SK-N-SH (cell line): ENCODE data around the gene OPCML. TPM values are rescaled to one million over a fixed set of nuclear protein-coding genes. Genes with fewer than 3 reads are reported as not detected.

Source experiments
- CTCF ChIA-PET: fragments of 300-600, 350-600 bp; formaldehyde crosslinking; extraction: SDS; loops from one replicate; lab custom pipeline; 2021; lab: Yijun Ruan, JAX
- POLR2A ChIA-PET: fragments of 350-600 bp; sonication (Branson Sonifier 250); formaldehyde crosslinking; extraction: SDS; loops from one replicate; lab custom pipeline; 2020; ENCODE audit warnings: antibody characterized with exemption, inconsistent platforms; lab: Yijun Ruan, JAX
- DNase-seq: peaks from one replicate; pipeline ENCODE4 v3.0.0; 2012
- H2AFZ ChIP-seq: fragments of 200-600 bp; sonication (generic); 2 replicates; pipeline ENCODE4 v1.8.1; 2016; ENCODE audit warnings: antibody characterized with exemption, mild to moderate bottlenecking, low read depth
- H3F3A ChIP-seq: fragments of 200-600 bp; sonication (generic); replicated peaks from 2 replicates; pipeline ENCODE3; 2016; ENCODE audit warnings: antibody characterized with exemption, mild to moderate bottlenecking; ENCODE audit not compliant: insufficient read depth
- H3K27ac ChIP-seq, 2 experiments: fragments of 200-500 bp in 1 of 2; fragments of 200-600 bp in 1 of 2; sonication (Bioruptor generic) in 1 of 2; sonication (generic), shearing (Covaris generic) in 1 of 2; 2 replicates each; pipeline versions ENCODE4 v1.5.1 to v1.6.1; 2014 to 2016; ENCODE audit warnings: low read depth in 2 of 2, inconsistent platforms in 1 of 2, low read length in 1 of 2, mild to moderate bottlenecking in 1 of 2, mixed read lengths in 1 of 2
- H3K27me3 ChIP-seq: fragments of 200-600 bp; sonication (generic), shearing (Covaris generic); 2 replicates; pipeline ENCODE4 v1.6.1; 2016; ENCODE audit warnings: mixed run types; ENCODE audit not compliant: insufficient read depth
- H3K36me3 ChIP-seq, 2 experiments: fragments of 200-500 bp in 1 of 2; fragments of 200-600 bp in 1 of 2; sonication (Bioruptor generic) in 1 of 2; sonication (generic) in 1 of 2; replicated peaks in 1 of 2; 2 replicates each; pipeline versions ENCODE3 to v1.5.1; 2014 to 2016; ENCODE audit warnings: low read length in 1 of 2, mild to moderate bottlenecking in 1 of 2; ENCODE audit not compliant: insufficient read depth in 2 of 2, control insufficient read depth in 1 of 2
- H3K4me1 ChIP-seq, 2 experiments: fragments of 200-500 bp in 1 of 2; fragments of 200-600 bp in 1 of 2; sonication (Bioruptor generic) in 1 of 2; sonication (generic), shearing (Covaris generic) in 1 of 2; 2 replicates each; pipeline versions ENCODE4 v1.5.1 to v1.6.1; 2014 to 2016; ENCODE audit warnings: low read depth in 1 of 2, low read length in 1 of 2, mixed run types in 1 of 2; ENCODE audit not compliant: insufficient read depth in 2 of 2, control insufficient read depth in 1 of 2
- H3K4me2 ChIP-seq: fragments of 200-600 bp; sonication (generic), shearing (Covaris generic); 2 replicates; pipeline ENCODE4 v1.6.1; 2017; ENCODE audit warnings: mixed run types
- H3K4me3 ChIP-seq, 2 experiments: fragments of 200-500 bp in 1 of 2; fragments of 200-600 bp in 1 of 2; sonication (Bioruptor generic) in 1 of 2; sonication (generic), shearing (Covaris generic) in 1 of 2; 2 replicates each; pipeline versions ENCODE4 v1.5.1 to v1.8.1; 2014 to 2016; ENCODE audit warnings: low read depth in 2 of 2, inconsistent platforms in 1 of 2, low read length in 1 of 2, mild to moderate bottlenecking in 1 of 2, mixed read lengths in 1 of 2, moderate library complexity in 1 of 2
- H3K79me2 ChIP-seq: fragments of 200-600 bp; sonication (generic); 2 replicates; pipeline ENCODE4 v1.8.1; 2017; ENCODE audit warnings: mild to moderate bottlenecking; ENCODE audit not compliant: insufficient read depth
- H3K9ac ChIP-seq: fragments of 200-600 bp; sonication (generic); 2 replicates; pipeline ENCODE4 v1.6.1; 2017; ENCODE audit warnings: mixed run types
- H3K9me2 ChIP-seq: fragments of 200-600 bp; sonication (generic); 2 replicates; pipeline ENCODE4 v1.6.1; 2017; ENCODE audit warnings: mixed run types
- H3K9me3 ChIP-seq: fragments of 200-600 bp; sonication (generic); 2 replicates; pipeline ENCODE4 v1.6.1; 2017; ENCODE audit warnings: mixed run types, mild to moderate bottlenecking, moderate library complexity
- H4K20me1 ChIP-seq: fragments of 200-600 bp; sonication (generic); 2 replicates; pipeline ENCODE4 v1.6.1; 2017; ENCODE audit warnings: mild to moderate bottlenecking, mixed run types; ENCODE audit not compliant: insufficient read depth
- CHD2 ChIP-seq: fragments of 150-350 bp; IDR thresholded peaks from 2 replicates; pipeline ENCODE4 v1.6.1; 2018; ENCODE audit warnings: low read length; ENCODE audit not compliant: partially characterized antibody
- ELF1 ChIP-seq: IDR thresholded peaks from 2 replicates; pipeline ENCODE4 v1.4.0; 2012
- EP300 ChIP-seq, 2 experiments: IDR thresholded peaks; 2 replicates each; pipeline versions ENCODE4 v1.4.0 to v1.6.1; 2012; ENCODE audit warnings: borderline replicate concordance in 1 of 2, low read depth in 1 of 2, low read length in 1 of 2
- FOSL2 ChIP-seq: IDR thresholded peaks from 2 replicates; pipeline ENCODE4 v1.4.0; 2012; ENCODE audit warnings: low read depth, mild to moderate bottlenecking, moderate library complexity, borderline replicate concordance
- FOXM1 ChIP-seq: IDR thresholded peaks from 2 replicates; pipeline ENCODE4 v1.4.0; 2012; ENCODE audit warnings: low read depth, mild to moderate bottlenecking
- GATA2 ChIP-seq: sonication (generic); formaldehyde crosslinking; IDR thresholded peaks from 2 replicates; pipeline ENCODE4 v1.5.0; 2020; ENCODE audit warnings: mild to moderate bottlenecking, missing genetic modification reagents
- NFIC ChIP-seq: IDR thresholded peaks from 2 replicates; pipeline ENCODE4 v1.4.0; 2012; ENCODE audit warnings: borderline replicate concordance
- SIN3A ChIP-seq: IDR thresholded peaks from 2 replicates; pipeline ENCODE4 v1.6.1; 2012; ENCODE audit warnings: low read depth, mild to moderate bottlenecking, low read length, moderate library complexity, borderline replicate concordance
- TEAD4 ChIP-seq: IDR thresholded peaks from 2 replicates; pipeline ENCODE4 v1.4.0; 2012; ENCODE audit warnings: mild to moderate bottlenecking, borderline replicate concordance; ENCODE audit not compliant: insufficient read depth
- WGBS: methylation state at CpG from one replicate; pipeline ENCODE4 v1.1.6; 2017; ENCODE audit warnings: low lambda C conversion rate; 5-methylcytosine and 5-hydroxymethylcytosine counted together
- polyA plus RNA-seq, 3 experiments: library from polyadenylated mRNA; depleted of rRNA; stranded (reverse); fragments of >200 nt; gene quantifications; 2 replicates each; pipeline ENCODE4 v1.2.3, GENCODE V29; 2012
- TF ChIP-seq, protein P1 (sequence below): IDR thresholded peaks from 2 replicates; pipeline ENCODE4 v1.6.1; 2012; ENCODE audit warnings: mild to moderate bottlenecking, low read depth, low read length, moderate library complexity
- TF ChIP-seq, protein P2 (sequence below): IDR thresholded peaks from 2 replicates; pipeline ENCODE4 v1.4.0; 2012; ENCODE audit warnings: low read depth, borderline replicate concordance
- TF ChIP-seq, protein P3 (sequence below): IDR thresholded peaks from 2 replicates; pipeline ENCODE4; 2012
- TF ChIP-seq, protein P4 (sequence below): IDR thresholded peaks from 2 replicates; pipeline ENCODE4 v1.4.0; 2012; ENCODE audit warnings: low read depth, borderline replicate concordance

The OPCML gene
- polyA plus RNA-seq, 1 of the 3 experiments (the other 2 are of a cell fraction): not detected

DNA sequence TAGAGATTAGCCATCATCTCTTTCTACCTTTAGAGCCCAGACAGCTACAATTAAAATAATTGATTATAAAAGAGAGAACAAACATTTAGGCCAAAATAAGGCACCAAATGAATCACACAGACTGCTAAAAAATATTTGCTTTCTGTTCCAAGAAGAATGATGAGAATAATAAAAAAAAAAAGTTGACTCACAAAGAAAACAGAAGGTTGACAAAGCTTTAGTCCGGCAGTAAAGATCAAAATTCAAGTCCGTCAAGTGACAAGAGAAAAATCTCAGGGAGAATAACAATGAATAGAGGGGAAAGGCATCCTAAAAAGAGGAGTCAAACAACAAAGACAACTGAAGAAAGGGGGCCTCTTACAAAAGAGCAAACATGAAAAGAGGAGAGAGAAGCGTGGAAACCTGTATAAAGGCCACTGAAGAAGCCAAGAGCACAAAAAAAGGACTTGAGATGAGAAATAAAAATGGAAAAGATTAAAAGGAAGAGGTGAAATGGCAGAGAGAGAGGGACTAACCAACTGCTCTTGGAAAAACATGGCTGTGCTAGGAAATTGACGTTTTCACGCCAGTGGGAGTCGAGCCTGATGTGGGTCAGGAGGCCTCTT lies 910.2 kb downstream of the OPCML start:
- H3K4me3 ChIP-seq: no peak overlapping the region
- DNase-seq: no peak
- CTCF ChIA-PET: interaction anchor here (0.9 to 1.6 kb wide), 2 partner anchors 12 to 306 kb away, joined by 3 to 7 read pairs; no protein-coding TSS in a partner anchor
- H2AFZ ChIP-seq: no peak overlapping the region
- H4K20me1 ChIP-seq: no peaks in the 10 kb centered on the region
- TF ChIP-seq SIN3A (no peak), FOSL2 (no peak), GATA2 (CRISPR knock-in tag) (no peak)
- TF ChIP-seq, protein P1, sequence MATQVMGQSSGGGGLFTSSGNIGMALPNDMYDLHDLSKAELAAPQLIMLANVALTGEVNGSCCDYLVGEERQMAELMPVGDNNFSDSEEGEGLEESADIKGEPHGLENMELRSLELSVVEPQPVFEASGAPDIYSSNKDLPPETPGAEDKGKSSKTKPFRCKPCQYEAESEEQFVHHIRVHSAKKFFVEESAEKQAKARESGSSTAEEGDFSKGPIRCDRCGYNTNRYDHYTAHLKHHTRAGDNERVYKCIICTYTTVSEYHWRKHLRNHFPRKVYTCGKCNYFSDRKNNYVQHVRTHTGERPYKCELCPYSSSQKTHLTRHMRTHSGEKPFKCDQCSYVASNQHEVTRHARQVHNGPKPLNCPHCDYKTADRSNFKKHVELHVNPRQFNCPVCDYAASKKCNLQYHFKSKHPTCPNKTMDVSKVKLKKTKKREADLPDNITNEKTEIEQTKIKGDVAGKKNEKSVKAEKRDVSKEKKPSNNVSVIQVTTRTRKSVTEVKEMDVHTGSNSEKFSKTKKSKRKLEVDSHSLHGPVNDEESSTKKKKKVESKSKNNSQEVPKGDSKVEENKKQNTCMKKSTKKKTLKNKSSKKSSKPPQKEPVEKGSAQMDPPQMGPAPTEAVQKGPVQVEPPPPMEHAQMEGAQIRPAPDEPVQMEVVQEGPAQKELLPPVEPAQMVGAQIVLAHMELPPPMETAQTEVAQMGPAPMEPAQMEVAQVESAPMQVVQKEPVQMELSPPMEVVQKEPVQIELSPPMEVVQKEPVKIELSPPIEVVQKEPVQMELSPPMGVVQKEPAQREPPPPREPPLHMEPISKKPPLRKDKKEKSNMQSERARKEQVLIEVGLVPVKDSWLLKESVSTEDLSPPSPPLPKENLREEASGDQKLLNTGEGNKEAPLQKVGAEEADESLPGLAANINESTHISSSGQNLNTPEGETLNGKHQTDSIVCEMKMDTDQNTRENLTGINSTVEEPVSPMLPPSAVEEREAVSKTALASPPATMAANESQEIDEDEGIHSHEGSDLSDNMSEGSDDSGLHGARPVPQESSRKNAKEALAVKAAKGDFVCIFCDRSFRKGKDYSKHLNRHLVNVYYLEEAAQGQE: no peak
- no peak overlapping the region for H3K9ac ChIP-seq
- no peaks in the 10 kb centered on the region for H3K79me2 ChIP-seq
- H3K9me3 ChIP-seq: no peaks in the 10 kb centered on the region
- H3K4me2 ChIP-seq: no peak overlapping the region
- WGBS: 52% methylated on average over 6 of the region's 6 CpGs
- no peak overlapping the region for H3K27ac ChIP-seq
- H3K4me1 ChIP-seq: no peaks in the 10 kb centered on the region
- H3F3A ChIP-seq: no peaks in the 10 kb centered on the region
- POLR2A ChIA-PET: no interaction called here
- no peaks in the 10 kb centered on the region for H3K9me2 ChIP-seq
- no peaks in the 10 kb centered on the region for H3K27me3 ChIP-seq
- no peaks in the 10 kb centered on the region for H3K36me3 ChIP-seq

DNA sequence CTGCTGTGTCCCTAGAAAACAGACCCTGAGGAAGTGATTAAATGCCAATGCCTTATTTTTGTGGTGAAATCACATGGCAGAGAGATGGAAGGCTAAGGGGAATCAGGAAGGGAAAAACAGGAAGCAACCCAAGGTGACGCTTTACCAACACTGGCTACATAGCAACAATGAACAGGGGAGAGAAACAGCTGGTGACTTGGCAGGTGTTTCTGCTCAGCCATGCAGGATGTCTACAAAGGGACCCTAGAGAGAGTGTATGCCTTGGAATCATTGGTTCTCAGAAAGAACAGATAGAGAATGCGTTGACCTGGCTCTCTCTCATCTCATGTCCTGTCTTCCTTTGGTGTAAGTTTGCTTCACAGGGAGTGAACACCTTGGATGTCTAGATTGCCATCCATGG lies 911.9 kb downstream of the OPCML start:
- 54% methylated on average over 2 of the region's 2 CpGs for WGBS

More for the DNA sequence above, 911.9 kb downstream of the OPCML start:
- H3K4me2 ChIP-seq: no peak overlapping the region
- no peaks in the 10 kb centered on the region for H3K9me3 ChIP-seq
- no peaks in the 10 kb centered on the region for H3K36me3 ChIP-seq
- no peak overlapping the region for H3K9ac ChIP-seq
- no peaks in the 10 kb centered on the region for H3K9me2 ChIP-seq
- H3F3A ChIP-seq: no peaks in the 10 kb centered on the region
- ChIA-PET CTCF (no interaction called here), POLR2A (no interaction called here)
- H3K27ac ChIP-seq: no peak overlapping the region
- no peak for DNase-seq
- no peaks in the 10 kb centered on the region for H3K27me3 ChIP-seq
- no peak overlapping the region for H2AFZ ChIP-seq
- no peaks in the 10 kb centered on the region for H4K20me1 ChIP-seq
- H3K4me3 ChIP-seq: no peak overlapping the region
- no peaks in the 10 kb centered on the region for H3K4me1 ChIP-seq
- no peaks in the 10 kb centered on the region for H3K79me2 ChIP-seq
- no peak for TF ChIP-seq EP300 (IDR thresholded peaks at IDR 0.05; ENCODE audit: borderline replicate concordance in 1 of 2, low read depth in 1 of 2, low read length in 1 of 2)
- no peak for TF ChIP-seq TEAD4
- TF ChIP-seq, protein P2, sequence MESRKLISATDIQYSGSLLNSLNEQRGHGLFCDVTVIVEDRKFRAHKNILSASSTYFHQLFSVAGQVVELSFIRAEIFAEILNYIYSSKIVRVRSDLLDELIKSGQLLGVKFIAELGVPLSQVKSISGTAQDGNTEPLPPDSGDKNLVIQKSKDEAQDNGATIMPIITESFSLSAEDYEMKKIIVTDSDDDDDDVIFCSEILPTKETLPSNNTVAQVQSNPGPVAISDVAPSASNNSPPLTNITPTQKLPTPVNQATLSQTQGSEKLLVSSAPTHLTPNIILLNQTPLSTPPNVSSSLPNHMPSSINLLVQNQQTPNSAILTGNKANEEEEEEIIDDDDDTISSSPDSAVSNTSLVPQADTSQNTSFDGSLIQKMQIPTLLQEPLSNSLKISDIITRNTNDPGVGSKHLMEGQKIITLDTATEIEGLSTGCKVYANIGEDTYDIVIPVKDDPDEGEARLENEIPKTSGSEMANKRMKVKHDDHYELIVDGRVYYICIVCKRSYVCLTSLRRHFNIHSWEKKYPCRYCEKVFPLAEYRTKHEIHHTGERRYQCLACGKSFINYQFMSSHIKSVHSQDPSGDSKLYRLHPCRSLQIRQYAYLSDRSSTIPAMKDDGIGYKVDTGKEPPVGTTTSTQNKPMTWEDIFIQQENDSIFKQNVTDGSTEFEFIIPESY: no peak
- TF ChIP-seq, protein P3, sequence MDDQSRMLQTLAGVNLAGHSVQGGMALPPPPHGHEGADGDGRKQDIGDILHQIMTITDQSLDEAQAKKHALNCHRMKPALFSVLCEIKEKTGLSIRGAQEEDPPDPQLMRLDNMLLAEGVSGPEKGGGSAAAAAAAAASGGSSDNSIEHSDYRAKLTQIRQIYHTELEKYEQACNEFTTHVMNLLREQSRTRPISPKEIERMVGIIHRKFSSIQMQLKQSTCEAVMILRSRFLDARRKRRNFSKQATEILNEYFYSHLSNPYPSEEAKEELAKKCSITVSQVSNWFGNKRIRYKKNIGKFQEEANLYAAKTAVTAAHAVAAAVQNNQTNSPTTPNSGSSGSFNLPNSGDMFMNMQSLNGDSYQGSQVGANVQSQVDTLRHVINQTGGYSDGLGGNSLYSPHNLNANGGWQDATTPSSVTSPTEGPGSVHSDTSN: no peak
- TF ChIP-seq, protein P4, sequence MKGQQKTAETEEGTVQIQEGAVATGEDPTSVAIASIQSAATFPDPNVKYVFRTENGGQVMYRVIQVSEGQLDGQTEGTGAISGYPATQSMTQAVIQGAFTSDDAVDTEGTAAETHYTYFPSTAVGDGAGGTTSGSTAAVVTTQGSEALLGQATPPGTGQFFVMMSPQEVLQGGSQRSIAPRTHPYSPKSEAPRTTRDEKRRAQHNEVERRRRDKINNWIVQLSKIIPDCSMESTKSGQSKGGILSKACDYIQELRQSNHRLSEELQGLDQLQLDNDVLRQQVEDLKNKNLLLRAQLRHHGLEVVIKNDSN: no peak
- TF ChIP-seq NFIC: no peak
- no peak for TF ChIP-seq FOXM1
- TF ChIP-seq CHD2: no peak
- TF ChIP-seq ELF1: no peak
